Inflammatory macrophage treated with lipopolysaccharide for 4 hours (primary cell): ENCODE results near the gene ZNF723.
"Not testable (repeated sequence)": the region's sequence is repeated elsewhere in the genome, so short reads cannot be mapped to it uniquely, and the experiment has no call there.

ENCODE experiments used
- DNase-seq: peaks from one replicate; pipeline ENCODE4 v3.0.0-alpha.2; 2020

The ZNF723 gene

DNA sequence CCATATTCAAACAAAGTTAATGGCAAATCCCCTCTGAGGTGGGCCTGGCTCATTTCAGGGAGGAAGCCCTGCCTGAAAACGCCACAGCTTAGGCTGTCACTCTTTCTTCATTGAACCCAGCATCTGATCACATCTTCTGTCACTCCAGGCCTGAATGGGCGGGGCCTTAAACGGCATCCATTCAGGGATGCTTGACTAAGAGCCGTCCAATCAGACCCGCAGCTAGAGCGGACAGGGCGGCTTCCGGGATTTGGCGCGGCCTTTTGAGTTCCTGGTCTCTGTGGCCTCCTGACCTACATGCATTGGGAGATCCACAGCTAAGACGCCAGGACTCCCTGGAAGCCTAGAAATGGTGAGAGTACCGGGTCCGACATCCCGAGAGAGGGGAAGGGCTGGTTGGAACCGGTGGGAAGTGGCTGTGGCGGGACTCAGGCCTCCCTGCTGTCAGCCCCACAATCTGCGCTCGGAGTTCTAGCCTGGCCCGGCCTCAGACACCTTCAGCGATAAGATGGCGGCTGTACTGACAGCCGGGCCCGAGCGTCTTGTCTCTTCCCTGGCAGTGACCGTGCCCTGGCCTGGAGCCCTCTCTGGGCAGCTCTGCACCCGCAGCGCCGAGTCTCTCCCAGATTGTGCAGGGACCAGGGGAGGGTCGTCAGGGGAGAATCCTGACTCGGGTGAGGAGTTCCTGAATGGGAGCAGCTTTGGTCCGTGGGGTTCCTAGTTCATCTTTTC is at the start of gene ZNF723:
TSS of gene ZNF723 (plus strand) at position 261 of the 732 bp plus-strand sequence. CDS start at position 350, 89 bp downstream.
- DNase-seq = no peak

DNA sequence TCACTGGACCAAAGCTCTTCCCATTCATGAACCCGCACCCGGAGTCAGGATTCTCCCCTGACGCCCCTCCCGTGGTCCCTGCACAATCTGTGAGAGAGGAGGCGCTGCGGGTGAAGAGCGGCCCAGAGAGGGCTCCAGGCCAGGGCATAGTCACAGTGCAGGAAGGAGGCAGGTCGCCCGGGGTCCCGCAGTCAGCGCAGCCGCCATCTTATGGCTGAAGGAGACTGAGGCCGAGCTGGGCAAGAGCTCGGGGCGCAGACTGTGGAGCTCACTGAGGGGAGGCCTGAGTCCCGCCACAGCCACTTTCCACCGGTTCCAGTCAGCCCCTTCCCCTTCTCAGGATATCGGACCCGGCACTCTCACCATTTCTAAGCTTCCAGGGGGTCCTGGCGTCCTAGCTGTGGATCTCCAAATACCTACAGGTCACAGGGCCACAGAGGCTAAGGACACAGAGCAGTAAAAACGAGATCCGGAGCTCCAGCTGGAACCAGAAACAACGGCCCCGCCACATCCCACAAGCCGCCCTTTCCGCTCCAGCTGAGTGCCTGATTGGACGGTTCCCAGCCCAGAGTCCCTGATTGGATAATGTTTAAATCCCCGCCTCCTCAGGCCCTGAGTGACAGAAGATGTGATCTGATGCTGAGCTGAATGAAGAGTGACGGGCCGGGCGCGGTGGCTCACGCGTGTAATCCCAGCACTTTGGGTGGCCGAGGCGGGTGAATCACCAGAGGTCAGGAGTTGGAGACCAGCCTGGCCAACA is 48.3 kb upstream of the ZNF723 start, which contains the start of gene ZNF99:
TSS of gene ZNF99 (minus strand) at position 501 of the 760 bp plus-strand sequence. CDS start at position 366, 135 bp downstream.
- DNase-seq = no peak

DNA sequence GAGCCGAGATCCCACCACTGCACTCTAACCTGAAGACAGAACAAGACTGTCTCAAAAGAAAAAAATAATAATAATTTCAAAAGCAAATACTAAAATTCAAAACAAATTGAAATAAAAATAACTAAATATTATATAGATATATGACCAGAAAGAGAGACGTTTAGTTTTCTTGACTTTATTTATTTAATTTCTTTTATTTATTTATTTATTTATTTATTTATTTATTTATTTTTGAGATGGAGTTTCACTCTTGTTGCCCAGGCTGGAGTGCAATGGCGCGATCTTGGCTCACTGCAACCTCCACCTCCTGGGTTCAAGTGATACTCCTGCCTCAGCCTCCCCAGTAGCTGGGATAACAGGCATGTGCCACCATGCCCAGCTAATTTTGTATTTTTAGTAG is 39.2 kb upstream of the ZNF723 start:
- DNase-seq = not testable (repeated sequence)

DNA sequence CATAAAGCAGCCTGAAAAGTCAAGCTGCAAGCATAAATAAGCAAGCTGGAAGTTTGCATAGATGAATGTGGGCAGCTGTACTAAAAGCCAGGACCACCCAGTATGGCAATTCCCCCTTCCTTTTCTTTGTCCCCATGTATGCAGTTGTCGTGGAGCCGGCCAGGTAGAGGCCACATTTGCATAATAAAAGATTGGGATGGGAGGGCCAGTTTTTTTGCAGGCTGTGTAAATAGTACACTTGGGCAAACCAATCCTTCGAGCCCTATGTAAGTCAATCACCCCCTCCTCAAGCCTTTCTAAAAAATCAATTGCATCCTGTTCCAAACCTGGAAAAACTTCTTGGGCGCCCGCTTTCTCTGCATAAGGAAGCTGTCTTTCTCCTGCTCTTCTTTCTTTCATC is 35.1 kb upstream of the ZNF723 start:
- no peak for DNase-seq

DNA sequence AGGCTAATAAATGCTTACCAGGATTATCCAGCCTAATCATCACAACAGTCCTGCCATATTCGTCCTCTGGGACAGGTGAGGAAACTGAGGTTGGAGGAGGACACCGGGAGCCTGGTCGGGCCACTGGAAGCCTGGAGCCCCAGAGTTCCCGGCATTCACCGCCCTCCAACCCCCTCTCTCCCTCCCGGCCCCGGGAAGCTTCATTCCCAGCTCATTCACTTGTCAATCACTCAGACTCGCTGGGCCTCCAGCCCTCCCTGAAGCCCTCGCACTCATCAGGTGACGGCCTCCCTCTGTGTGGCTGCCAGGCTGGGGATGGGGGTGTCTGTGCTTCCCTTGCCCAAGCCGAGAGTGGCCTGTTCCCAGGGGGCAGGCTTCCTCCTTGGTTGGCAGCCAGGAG is 25.7 kb upstream of the ZNF723 start:
- no peak for DNase-seq

DNA sequence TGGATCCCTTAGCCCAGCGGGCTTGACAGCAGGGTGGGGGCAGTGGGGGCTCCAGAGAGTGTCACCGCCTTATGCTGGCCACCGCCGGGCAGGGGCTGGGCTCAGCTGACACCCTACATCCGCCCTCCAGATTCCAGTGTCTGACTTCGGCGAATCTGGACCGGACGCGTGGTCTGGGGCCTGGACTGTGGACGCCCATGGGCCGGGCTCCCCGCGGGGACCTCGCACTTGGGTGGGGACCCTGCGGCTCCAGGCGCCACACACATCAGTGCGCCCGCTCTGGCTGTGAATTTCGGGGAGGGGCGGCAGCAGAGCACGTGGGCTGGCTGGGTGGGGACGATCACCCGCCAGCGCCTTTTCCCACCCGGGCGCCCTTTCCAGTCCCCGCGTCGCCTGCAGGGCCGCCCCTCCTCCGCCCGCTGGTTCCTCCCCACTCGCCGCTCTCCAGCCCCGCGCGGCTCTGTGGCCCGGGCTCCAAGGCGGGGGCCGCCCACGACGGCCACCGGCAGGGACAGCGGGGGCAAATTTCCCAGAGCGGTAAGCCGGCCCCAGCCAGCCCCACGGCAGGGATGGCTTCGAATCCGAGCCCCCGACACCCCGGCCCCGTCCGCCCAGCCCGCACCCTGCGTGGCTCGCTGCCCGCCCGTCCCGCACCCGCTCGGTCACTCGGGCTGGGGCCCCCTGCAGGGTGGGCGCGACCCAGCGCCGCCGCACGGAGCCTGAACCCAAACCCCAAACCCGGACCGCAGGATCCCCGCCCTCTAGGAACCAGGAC is 24.8 kb upstream of the ZNF723 start:
- DNase-seq = no peak

DNA sequence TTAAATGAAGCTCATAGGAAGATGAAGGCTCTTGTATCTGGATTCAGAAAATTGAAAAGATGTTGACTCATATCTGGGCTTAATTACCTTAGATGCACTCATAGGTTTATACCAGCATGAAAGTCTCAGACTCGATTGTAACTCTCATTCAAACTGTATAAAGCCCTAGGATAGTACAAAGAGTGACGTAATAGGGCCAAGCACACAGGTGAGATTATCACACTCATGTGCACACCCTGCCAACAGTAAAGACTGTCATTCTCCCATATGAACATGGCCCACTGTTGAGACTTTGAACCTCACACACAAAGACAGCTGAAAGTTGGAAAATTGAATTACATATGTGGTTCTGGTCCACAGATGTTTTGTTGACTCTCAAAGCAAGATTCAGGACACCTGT is 18.0 kb upstream of the ZNF723 start:
- no peak for DNase-seq

DNA sequence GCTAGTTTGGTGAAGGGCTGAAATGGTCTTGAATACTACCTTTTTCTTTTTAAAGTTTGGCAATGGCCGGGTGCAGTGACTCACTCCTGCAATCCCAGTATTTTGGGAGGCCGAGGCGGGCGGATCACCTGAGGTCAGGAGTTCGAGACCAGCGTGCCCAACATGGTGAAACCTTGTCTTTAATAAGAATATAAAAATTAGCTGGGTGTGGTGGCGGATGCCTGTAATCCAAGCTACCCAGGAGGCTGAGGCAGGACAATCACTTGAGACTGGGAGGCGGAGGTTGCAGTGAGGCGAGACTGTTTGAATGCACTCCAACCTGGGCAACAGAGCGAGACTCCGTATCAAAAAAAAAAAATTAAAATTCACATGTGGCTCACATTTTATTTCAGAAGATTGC is 880 bp upstream of the ZNF723 start:
- DNase-seq = no peak

DNA sequence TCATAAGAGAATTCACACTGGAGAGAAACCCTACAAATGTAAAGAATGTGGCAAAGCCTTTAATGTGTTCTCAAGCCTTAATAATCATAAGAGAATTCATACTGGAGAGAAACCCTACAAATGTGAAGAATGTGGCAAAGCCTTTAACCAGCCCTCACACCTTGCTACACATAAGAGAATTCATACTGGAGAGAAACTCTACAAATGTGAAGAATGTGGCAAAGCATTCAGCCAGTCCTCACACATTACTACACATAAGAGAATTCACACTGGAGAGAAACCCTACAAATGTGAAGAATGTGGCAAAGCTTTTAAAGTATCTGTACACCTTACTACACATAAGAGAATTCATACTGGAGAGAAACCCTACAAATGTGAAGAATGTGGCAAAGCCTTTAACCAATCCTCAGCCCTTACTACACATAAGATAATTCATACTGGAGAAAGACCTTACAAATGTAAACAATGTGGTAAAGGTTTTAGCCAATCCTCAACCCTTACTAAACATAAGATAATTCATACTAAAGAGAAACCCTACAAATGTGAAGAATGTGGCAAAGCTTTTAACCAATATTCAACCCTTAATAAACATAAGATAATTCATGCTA is 25.7 kb downstream of the ZNF723 start:
- DNase-seq = not testable (repeated sequence)

DNA sequence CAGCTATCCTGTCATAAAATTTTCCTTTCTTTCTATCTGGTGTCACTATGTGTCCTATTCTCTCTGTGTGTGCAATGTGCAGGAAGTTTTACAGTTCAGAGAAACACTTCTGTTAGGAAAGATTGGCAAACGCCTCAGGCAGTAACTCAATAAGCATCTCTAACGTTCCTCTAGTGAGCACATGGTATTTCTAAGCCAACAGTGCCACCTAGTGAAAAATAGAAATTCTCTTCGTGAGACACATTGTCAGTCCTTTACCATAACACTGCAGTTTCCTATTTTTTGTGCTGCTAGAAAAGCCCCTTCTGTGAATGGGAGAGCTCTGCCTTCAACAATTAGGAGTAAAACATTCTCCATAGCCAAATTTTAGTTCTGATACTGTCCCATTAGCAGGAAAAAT is 50.7 kb downstream of the ZNF723 start:
- DNase-seq = peak; percentile 13

DNA sequence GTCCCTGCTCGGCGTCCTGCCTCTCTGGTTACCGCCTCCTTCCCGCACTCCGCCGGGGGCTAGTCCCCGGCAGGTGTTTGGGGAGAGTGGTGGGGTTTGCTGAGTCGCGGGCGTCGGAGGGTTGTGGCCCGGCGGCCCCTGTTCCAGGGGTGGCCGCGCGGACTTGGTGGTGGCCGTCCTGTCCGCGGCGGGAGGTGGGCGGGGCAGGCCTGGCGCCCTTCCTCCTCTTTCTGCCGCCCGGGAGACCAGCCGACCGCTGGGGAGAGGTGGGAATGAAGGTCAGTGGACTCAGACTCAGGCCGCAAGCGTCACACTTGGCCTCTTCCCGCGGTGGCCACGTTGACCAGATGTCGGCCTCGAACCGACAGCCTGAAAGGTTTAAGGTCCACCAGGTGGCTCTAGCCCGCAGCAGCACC is 61.8 kb downstream of the ZNF723 start:
- DNase-seq = no peak

DNA sequence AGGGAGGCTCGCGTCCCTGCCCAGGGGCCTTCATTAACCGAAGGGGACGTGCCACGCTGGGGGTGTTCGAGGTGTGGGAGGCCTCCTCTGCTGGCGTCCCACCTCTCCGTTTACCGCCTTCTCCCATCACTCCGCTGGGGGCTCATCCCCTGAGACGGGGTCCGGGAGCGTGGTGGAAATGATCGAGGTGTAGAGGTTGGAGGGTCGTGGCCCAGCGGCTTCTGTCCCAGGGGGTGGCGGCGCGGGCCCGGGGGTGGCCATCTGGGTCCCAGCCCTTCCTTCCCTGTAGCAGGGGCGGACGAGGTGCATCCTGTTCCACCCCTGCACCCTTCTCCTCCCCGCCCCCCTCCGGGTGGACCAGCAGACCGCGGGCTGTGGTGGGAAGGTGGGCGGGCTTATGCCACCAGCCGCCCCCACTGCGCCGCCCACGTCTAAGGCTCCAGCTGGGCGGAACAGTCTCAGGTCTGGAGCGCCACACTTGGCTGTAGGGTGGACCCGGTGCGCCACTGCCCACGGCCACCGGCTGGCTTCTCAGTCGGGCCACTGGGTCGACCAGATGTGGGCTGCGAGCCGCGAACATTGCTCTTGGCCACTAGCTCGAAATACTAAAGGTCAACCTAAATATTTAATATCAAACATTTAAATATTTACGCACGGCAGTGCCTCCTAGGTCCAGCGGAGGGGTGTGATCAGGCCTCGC is 69.5 kb downstream of the ZNF723 start:
- DNase-seq = no peak
